ENCODE data around the gene SELE.
"Not testable (repeated sequence)": the region's sequence is repeated elsewhere in the genome, so short reads cannot be mapped to it uniquely, and the experiment has no call there.

The SELE gene

GRCh38 chr1:169697755-169698154 lies 36.1 kb downstream of the SELE start:
- Histone ChIP-seq H3K9me3 (ENCODE audit: control insufficient read depth in 1 of 2, low read length in 2 of 2) (no peaks in the 10 kb centered on the region), H3K36me3 (ENCODE audit: control insufficient read depth in 1 of 2, insufficient read depth in 2 of 2, low read length in 2 of 2) (no peaks in the 10 kb centered on the region), H3K27me3 (ENCODE audit: low read depth, low read length) (no peaks in the 10 kb centered on the region), H3K27ac (ENCODE audit: low read length) (no peak overlapping the region), H3K4me1 (ENCODE audit: control insufficient read depth in 1 of 2, insufficient read depth in 2 of 2, low read length in 2 of 2) (peaks cover 0 to 4% of the 10 kb centered on the region in 2 donors), H3K4me3 (ENCODE audit: low read depth in 1 of 2, low read length in 2 of 2) (no peak overlapping the region)

GRCh38 chr1:169696273-169697100 lies 37.4 kb downstream of the SELE start:
- Histone ChIP-seq H3K27ac (ENCODE audit: low read length) (no peak overlapping the region), H3K9me3 (ENCODE audit: control insufficient read depth in 1 of 2, low read length in 2 of 2) (no peaks in the 10 kb centered on the region), H3K27me3 (ENCODE audit: low read depth, low read length) (no peaks in the 10 kb centered on the region), H3K4me3 (ENCODE audit: low read depth in 1 of 2, low read length in 2 of 2) (no peak overlapping the region), H3K36me3 (ENCODE audit: control insufficient read depth in 1 of 2, insufficient read depth in 2 of 2, low read length in 2 of 2) (no peaks in the 10 kb centered on the region), H3K4me1 (ENCODE audit: control insufficient read depth in 1 of 2, insufficient read depth in 2 of 2, low read length in 2 of 2) (peaks cover 0 to 4% of the 10 kb centered on the region in 2 donors)

- Histone ChIP-seq H3K4me3 (ENCODE audit: low read depth in 1 of 2, low read length in 2 of 2) (no peak overlapping the region), H3K4me1 (ENCODE audit: control insufficient read depth in 1 of 2, insufficient read depth in 2 of 2, low read length in 2 of 2) (peaks cover 0 to 4% of the 10 kb centered on the region in 2 donors), H3K36me3 (ENCODE audit: control insufficient read depth in 1 of 2, insufficient read depth in 2 of 2, low read length in 2 of 2) (no peaks in the 10 kb centered on the region), H3K9me3 (ENCODE audit: control insufficient read depth in 1 of 2, low read length in 2 of 2) (no peaks in the 10 kb centered on the region), H3K27me3 (ENCODE audit: low read depth, low read length) (no peaks in the 10 kb centered on the region), H3K27ac (ENCODE audit: low read length) (no peak overlapping the region)
Measured at GRCh38 chr1:169694304-169695075, 39.4 kb downstream of the SELE start.

- H3K36me3 ChIP-seq (ENCODE audit: control insufficient read depth in 1 of 2, insufficient read depth in 2 of 2, low read length in 2 of 2): no peaks in the 10 kb centered on the region
- no peak overlapping the region for H3K27ac ChIP-seq (ENCODE audit: low read length)
- H3K4me1 ChIP-seq (ENCODE audit: control insufficient read depth in 1 of 2, insufficient read depth in 2 of 2, low read length in 2 of 2): peaks cover 0 to 4% of the 10 kb centered on the region in 2 donors
- H3K4me3 ChIP-seq (ENCODE audit: low read depth in 1 of 2, low read length in 2 of 2): no peak overlapping the region
- H3K27me3 ChIP-seq (ENCODE audit: low read depth, low read length): no peaks in the 10 kb centered on the region
- no peaks in the 10 kb centered on the region for H3K9me3 ChIP-seq (ENCODE audit: control insufficient read depth in 1 of 2, low read length in 2 of 2)
Measured at GRCh38 chr1:169692756-169693460, 41.0 kb downstream of the SELE start.

- no peak overlapping the region for H3K4me3 ChIP-seq (ENCODE audit: low read depth in 1 of 2, low read length in 2 of 2)
- no peaks in the 10 kb centered on the region for H3K9me3 ChIP-seq (ENCODE audit: control insufficient read depth in 1 of 2, low read length in 2 of 2)
- H3K27ac ChIP-seq (ENCODE audit: low read length): no peak overlapping the region
- H3K36me3 ChIP-seq (ENCODE audit: control insufficient read depth in 1 of 2, insufficient read depth in 2 of 2, low read length in 2 of 2): no peaks in the 10 kb centered on the region
- peaks cover 0 to 4% of the 10 kb centered on the region in 2 donors for H3K4me1 ChIP-seq (ENCODE audit: control insufficient read depth in 1 of 2, insufficient read depth in 2 of 2, low read length in 2 of 2)
- H3K27me3 ChIP-seq (ENCODE audit: low read depth, low read length): no peaks in the 10 kb centered on the region
Measured at GRCh38 chr1:169690489-169690888, 43.4 kb downstream of the SELE start.

- peaks cover 0 to 4% of the 10 kb centered on the region in 2 donors for H3K4me1 ChIP-seq (ENCODE audit: control insufficient read depth in 1 of 2, insufficient read depth in 2 of 2, low read length in 2 of 2)
- H3K9me3 ChIP-seq (ENCODE audit: control insufficient read depth in 1 of 2, low read length in 2 of 2): no peaks in the 10 kb centered on the region
- H3K27me3 ChIP-seq (ENCODE audit: low read depth, low read length): no peaks in the 10 kb centered on the region
- H3K27ac ChIP-seq (ENCODE audit: low read length): no peak overlapping the region
- no peaks in the 10 kb centered on the region for H3K36me3 ChIP-seq (ENCODE audit: control insufficient read depth in 1 of 2, insufficient read depth in 2 of 2, low read length in 2 of 2)
- H3K4me3 ChIP-seq (ENCODE audit: low read depth in 1 of 2, low read length in 2 of 2): no peak overlapping the region
Measured at GRCh38 chr1:169689395-169689794, 44.5 kb downstream of the SELE start.

GRCh38 chr1:169688377-169688776 lies 45.5 kb downstream of the SELE start:
- H3K9me3 ChIP-seq (ENCODE audit: control insufficient read depth in 1 of 2, low read length in 2 of 2); H3K4me1 ChIP-seq (ENCODE audit: control insufficient read depth in 1 of 2, insufficient read depth in 2 of 2, low read length in 2 of 2); H3K27me3 ChIP-seq (ENCODE audit: low read depth, low read length); H3K4me3 ChIP-seq (ENCODE audit: low read depth in 1 of 2, low read length in 2 of 2); H3K27ac ChIP-seq (ENCODE audit: low read length); H3K36me3 ChIP-seq (ENCODE audit: control insufficient read depth in 1 of 2, insufficient read depth in 2 of 2, low read length in 2 of 2): not testable (repeated sequence)

- H3K9me3 ChIP-seq (ENCODE audit: control insufficient read depth in 1 of 2, low read length in 2 of 2): no peaks in the 10 kb centered on the region
- no peaks in the 10 kb centered on the region for H3K27me3 ChIP-seq (ENCODE audit: low read depth, low read length)
- H3K27ac ChIP-seq (ENCODE audit: low read length): no peak overlapping the region
- no peaks in the 10 kb centered on the region for H3K4me1 ChIP-seq (ENCODE audit: control insufficient read depth in 1 of 2, insufficient read depth in 2 of 2, low read length in 2 of 2)
- no peaks in the 10 kb centered on the region for H3K36me3 ChIP-seq (ENCODE audit: control insufficient read depth in 1 of 2, insufficient read depth in 2 of 2, low read length in 2 of 2)
- no peak overlapping the region for H3K4me3 ChIP-seq (ENCODE audit: low read depth in 1 of 2, low read length in 2 of 2)
Measured at GRCh38 chr1:169683661-169684060, 50.2 kb downstream of the SELE start.

- not testable (repeated sequence) for H3K27me3 ChIP-seq (ENCODE audit: low read depth, low read length); H3K27ac ChIP-seq (ENCODE audit: low read length); H3K9me3 ChIP-seq (ENCODE audit: control insufficient read depth in 1 of 2, low read length in 2 of 2); H3K4me1 ChIP-seq (ENCODE audit: control insufficient read depth in 1 of 2, insufficient read depth in 2 of 2, low read length in 2 of 2); H3K36me3 ChIP-seq (ENCODE audit: control insufficient read depth in 1 of 2, insufficient read depth in 2 of 2, low read length in 2 of 2); H3K4me3 ChIP-seq (ENCODE audit: low read depth in 1 of 2, low read length in 2 of 2)
Measured at GRCh38 chr1:169683168-169683567, 50.7 kb downstream of the SELE start.

GRCh38 chr1:169682071-169682470 lies 51.8 kb downstream of the SELE start:
- no peaks in the 10 kb centered on the region for H3K9me3 ChIP-seq (ENCODE audit: control insufficient read depth in 1 of 2, low read length in 2 of 2)
- H3K4me1 ChIP-seq (ENCODE audit: control insufficient read depth in 1 of 2, insufficient read depth in 2 of 2, low read length in 2 of 2): no peaks in the 10 kb centered on the region
- no peak overlapping the region for H3K27ac ChIP-seq (ENCODE audit: low read length)
- H3K27me3 ChIP-seq (ENCODE audit: low read depth, low read length): no peaks in the 10 kb centered on the region
- no peaks in the 10 kb centered on the region for H3K36me3 ChIP-seq (ENCODE audit: control insufficient read depth in 1 of 2, insufficient read depth in 2 of 2, low read length in 2 of 2)
- no peak overlapping the region for H3K4me3 ChIP-seq (ENCODE audit: low read depth in 1 of 2, low read length in 2 of 2)

GRCh38 chr1:169681140-169681539 lies 52.7 kb downstream of the SELE start:
- Histone ChIP-seq H3K27me3 (ENCODE audit: low read depth, low read length) (no peaks in the 10 kb centered on the region), H3K27ac (ENCODE audit: low read length) (no peak overlapping the region), H3K4me3 (ENCODE audit: low read depth in 1 of 2, low read length in 2 of 2) (no peak overlapping the region), H3K9me3 (ENCODE audit: control insufficient read depth in 1 of 2, low read length in 2 of 2) (no peaks in the 10 kb centered on the region), H3K36me3 (ENCODE audit: control insufficient read depth in 1 of 2, insufficient read depth in 2 of 2, low read length in 2 of 2) (no peaks in the 10 kb centered on the region), H3K4me1 (ENCODE audit: control insufficient read depth in 1 of 2, insufficient read depth in 2 of 2, low read length in 2 of 2) (no peaks in the 10 kb centered on the region)

All from muscle layer of duodenum (tissue), 2 donors.